Stimulated activated CD4-positive, alpha-beta T cell treated with anti-CD3 and anti-CD28 coated beads, Interleukin-1b, Interleukin-23, amount 100 ng/mL, for 4 hours (primary cell): Measurements from ENCODE around the gene PPP2R5E.
A peak's percentile ranks its signal among the peaks of the same experiment; 100 is the strongest.
"Not testable (repeated sequence)": the region's sequence is repeated elsewhere in the genome, so short reads cannot be mapped to it uniquely, and the experiment has no call there.

Experiments used
- DNase-seq, 2 donors: peaks; one replicate each; pipeline ENCODE4 v3.0.0-alpha.2; 2020; ENCODE audit warnings: low read depth in 2 of 2

The PPP2R5E gene

GRCh38 chr14:63543000-63543825 lies at the start of gene PPP2R5E:
TSS of gene PPP2R5E (minus strand) at chr14:63543377. CDS start at chr14:63539685, 3,692 bp downstream.
- DNase-seq = peak; percentile 91 to 94

- not testable (repeated sequence) for DNase-seq
These were observed 39.9 kb upstream of the PPP2R5E start for GRCh38 chr14:63583046-63583445.

GRCh38 chr14:63581491-63581890 lies 38.3 kb upstream of the PPP2R5E start:
- no peak for DNase-seq

GRCh38 chr14:63578300-63578699 lies 35.1 kb upstream of the PPP2R5E start:
- no peak for DNase-seq

- DNase-seq = no peak
These were observed 30.4 kb upstream of the PPP2R5E start for GRCh38 chr14:63573581-63573980.

GRCh38 chr14:63565448-63565847 lies 22.3 kb upstream of the PPP2R5E start:
- no peak for DNase-seq

- no peak for DNase-seq
These were observed 21.1 kb upstream of the PPP2R5E start for GRCh38 chr14:63564318-63564717.

- no peak for DNase-seq
These were observed 20.3 kb upstream of the PPP2R5E start for GRCh38 chr14:63563370-63564026.

- no peak for DNase-seq
These were observed 19.2 kb upstream of the PPP2R5E start for GRCh38 chr14:63562405-63562804.

GRCh38 chr14:63555572-63555971 lies 12.4 kb upstream of the PPP2R5E start:
- no peak for DNase-seq

GRCh38 chr14:63551332-63551731 lies 8.2 kb upstream of the PPP2R5E start:
- no peak for DNase-seq

GRCh38 chr14:63547798-63548335 lies 4.7 kb upstream of the PPP2R5E start:
- DNase-seq = no peak

- DNase-seq = no peak
These were observed 2.3 kb upstream of the PPP2R5E start for GRCh38 chr14:63545431-63545830.

- DNase-seq = no peak
These were observed 1.6 kb upstream of the PPP2R5E start for GRCh38 chr14:63544591-63545299.

- DNase-seq = no peak
These were observed 739 bp upstream of the PPP2R5E start for GRCh38 chr14:63543826-63544406.

GRCh38 chr14:63542231-63542999 lies 762 bp downstream of the PPP2R5E start:
- DNase-seq = no peak

- DNase-seq = no peak
These were observed 7.3 kb downstream of the PPP2R5E start for GRCh38 chr14:63535918-63536317.

- no peak for DNase-seq
These were observed 9.7 kb downstream of the PPP2R5E start for GRCh38 chr14:63533474-63533873.

- DNase-seq = no peak
These were observed 18.5 kb downstream of the PPP2R5E start for GRCh38 chr14:63524537-63525155.

- DNase-seq = no peak
These were observed 19.3 kb downstream of the PPP2R5E start for GRCh38 chr14:63523735-63524426.
